AG04450 (cell line): ENCODE results near the gene SNAPC2. TPM values are rescaled to one million over a fixed set of nuclear protein-coding genes. Genes with fewer than 3 reads are reported as not detected.

Experiments
- CTCF ChIA-PET: fragments of 300-600, 350-600 bp; formaldehyde crosslinking; extraction: SDS; loops from one replicate; lab custom pipeline; 2022; ENCODE audit warnings: antibody characterized with exemption, inconsistent platforms; lab: Charles Lee
- POLR2A ChIA-PET: fragments of 350-600 bp; formaldehyde crosslinking; extraction: SDS; loops from one replicate; lab custom pipeline; 2021; ENCODE audit warnings: antibody characterized with exemption, inconsistent platforms; lab: Yijun Ruan, JAX
- DNase-seq: peaks from one replicate; pipeline ENCODE4 v3.0.0-alpha.2; 2011; ENCODE audit warnings: low read depth, low spot score
- H3K27ac ChIP-seq: one replicate; pipeline ENCODE4 v1.5.1; 2012; ENCODE audit warnings: low read depth, low read length, control low read depth
- H3K27me3 ChIP-seq: one replicate; pipeline ENCODE4 v1.6.0; 2012; ENCODE audit warnings: low read length; ENCODE audit not compliant: control insufficient read depth, insufficient read depth
- H3K4me3 ChIP-seq: 2 replicates; pipeline ENCODE4 v1.5.1; 2011; ENCODE audit warnings: mild to moderate bottlenecking, low read depth, low read length, control low read depth
- H3K9me3 ChIP-seq: 2 replicates; pipeline ENCODE4 v1.5.1; 2012; ENCODE audit warnings: low read length; ENCODE audit not compliant: control insufficient read depth, insufficient read depth
- CTCF ChIP-seq: IDR thresholded peaks from 2 replicates; pipeline ENCODE4 v1.5.1; 2011; ENCODE audit warnings: low read depth, low read length, control low read depth, inconsistent platforms
- polyA plus RNA-seq: library from polyadenylated mRNA; depleted of rRNA; stranded (reverse); fragments of >200 nt; gene quantifications from 2 replicates; pipeline ENCODE4 v1.2.3, GENCODE V29; 2011

SNAPC2 gene
- polyA plus RNA-seq, 1 experiment: 12.1 TPM

DNA sequence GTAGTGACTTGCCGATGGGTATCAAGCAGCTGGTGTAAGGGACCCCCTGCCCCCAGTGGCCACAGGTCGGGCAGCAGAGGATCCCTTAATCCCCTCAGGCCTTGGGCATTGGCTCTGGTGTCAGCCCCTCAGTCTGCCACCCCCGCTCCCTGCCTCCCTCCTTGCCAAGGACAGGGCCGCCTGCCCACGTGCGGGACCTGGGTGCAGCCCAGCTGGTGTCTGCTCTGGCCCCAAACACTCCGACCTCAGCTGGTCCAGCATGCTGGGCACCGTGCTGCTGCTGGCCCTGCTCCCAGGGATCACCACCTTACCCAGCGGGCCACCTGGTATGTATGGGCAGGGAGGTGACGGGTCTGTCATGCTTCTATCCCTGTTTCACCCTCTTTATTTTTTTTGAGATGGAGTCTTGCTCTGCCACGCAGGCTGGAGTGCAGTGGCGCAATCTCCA lies 5.5 kb upstream of the SNAPC2 start, which contains the start of gene TGFBR3L:
Gene TGFBR3L, plus strand, starts transcription at position 233 of the 448 bp plus-strand sequence.
- DNase-seq: no peak
- H3K27me3 ChIP-seq: peaks cover 7% of the 10 kb centered on the region
- no peak within 1 kb of the TSS for H3K27ac ChIP-seq
- H3K9me3 ChIP-seq: no peaks in the 10 kb centered on the region; the same call in 1 of the 2 replicates
- CTCF ChIA-PET: no interaction called here
- POLR2A ChIA-PET: interaction anchor here (3.9 kb wide), 1 partner anchor 11 kb away, joined by 16 read pairs; the partner anchor contains the start of gene MAP2K7
- H3K4me3 ChIP-seq: no peak within 1 kb of the TSS
- TF ChIP-seq CTCF: no peak

- Histone ChIP-seq H3K27me3 (peaks cover 7% of the 10 kb centered on the region), H3K9me3 (no peaks in the 10 kb centered on the region; the same call in 1 of the 2 replicates), H3K4me3 (peak overlapping the region; percentile 40), H3K27ac (no peak overlapping the region)
- no peak for DNase-seq
- no peak; the same call in 1 of the 2 replicates for TF ChIP-seq CTCF
- POLR2A ChIA-PET: interaction anchor here (0.6 to 3.9 kb wide), 3 partner anchors 12 to 22 kb away, joined by 6 to 16 read pairs (median 8); partner anchors contain the start of gene MAP2K7
- CTCF ChIA-PET: interaction anchor here (0.5 to 1.0 kb wide), 4 partner anchors 8 to 47 kb away, joined by 3 read pairs; no protein-coding TSS in a partner anchor
Measured at GRCh38 chr19:7915250-7916102, 4.7 kb upstream of the SNAPC2 start.

DNA sequence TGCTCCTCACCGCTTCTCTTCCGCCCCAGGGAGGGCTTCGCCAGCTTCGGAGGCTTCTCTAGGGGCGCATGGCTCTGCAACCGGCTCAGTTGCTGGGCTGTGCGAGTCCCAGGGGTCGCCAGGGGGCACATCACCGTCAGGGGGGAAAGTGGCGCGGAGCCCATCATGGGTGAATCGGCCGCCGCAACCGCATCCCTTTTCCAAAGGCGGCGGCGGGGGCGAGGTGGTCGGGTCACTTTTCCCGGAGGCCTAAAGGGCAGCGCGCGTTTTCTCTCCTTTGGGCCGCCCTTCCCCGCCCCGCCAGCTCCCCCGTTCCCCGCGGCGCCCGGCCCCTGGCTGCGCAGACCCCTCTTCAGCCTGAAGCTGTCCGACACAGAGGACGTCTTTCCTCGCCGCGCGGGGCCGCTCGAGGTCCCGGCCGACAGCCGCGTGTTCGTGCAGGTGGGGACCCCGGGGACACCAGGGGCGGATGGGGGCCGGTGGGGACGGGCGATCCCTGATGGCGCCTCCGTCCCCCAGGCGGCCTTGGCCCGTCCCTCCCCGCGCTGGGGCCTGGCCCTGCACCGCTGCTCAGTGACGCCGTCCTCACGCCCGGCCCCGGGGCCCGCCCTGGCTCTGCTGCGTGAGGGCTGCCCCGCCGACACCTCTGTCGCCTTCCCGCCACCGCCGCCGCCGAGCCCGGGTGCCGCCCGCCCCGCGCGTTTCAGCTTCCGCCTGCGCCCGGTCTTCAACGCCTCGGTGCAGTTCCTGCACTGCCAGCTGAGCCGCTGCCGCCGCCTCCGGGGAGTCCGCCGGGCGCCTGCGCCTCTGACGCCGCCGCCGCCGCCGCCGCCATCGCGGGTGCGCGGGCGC lies 3.8 kb upstream of the SNAPC2 start:
- no peak overlapping the region for H3K27ac ChIP-seq
- H3K9me3 ChIP-seq: no peaks in the 10 kb centered on the region; the same call in 1 of the 2 replicates
- POLR2A ChIA-PET: interaction anchor here (1.0 to 3.9 kb wide), 2 partner anchors 13 to 23 kb away, joined by 8 to 16 read pairs; partner anchors contain the start of gene MAP2K7
- TF ChIP-seq CTCF: no peak
- CTCF ChIA-PET: interaction anchor here (0.5 to 1.6 kb wide), 5 partner anchors 8 to 48 kb away, joined by 3 to 5 read pairs (median 3); no protein-coding TSS in a partner anchor
- H3K27me3 ChIP-seq: peaks cover 7% of the 10 kb centered on the region
- DNase-seq: no peak
- peak overlapping the region; percentile 40 for H3K4me3 ChIP-seq

DNA sequence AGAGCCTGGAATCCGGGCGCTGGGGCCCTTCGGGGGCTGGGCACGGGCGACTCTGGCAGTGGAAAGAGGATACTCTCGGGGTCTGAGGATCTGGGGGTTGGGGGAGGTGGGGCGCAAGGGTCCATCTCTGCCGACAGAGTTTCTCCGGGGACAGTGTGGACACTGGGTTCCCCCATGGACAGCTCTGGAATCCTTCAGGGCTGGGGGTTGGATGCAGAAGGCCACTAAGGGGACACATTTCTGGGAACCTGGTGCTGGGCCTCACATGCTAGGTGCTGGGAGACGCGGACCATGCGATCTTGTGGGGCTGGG lies 3.2 kb upstream of the SNAPC2 start:
- ChIA-PET CTCF (interaction anchor here (1.0 to 3.0 kb wide), 3 partner anchors 8 to 86 kb away, joined by 3 to 12 read pairs (median 5); no protein-coding TSS in a partner anchor), POLR2A (interaction anchor here (1.1 to 3.9 kb wide), 2 partner anchors 11 to 13 kb away, joined by 4 to 16 read pairs; partner anchors contain the start of gene MAP2K7)
- Histone ChIP-seq H3K27ac (no peak overlapping the region), H3K9me3 (no peaks in the 10 kb centered on the region; the same call in 1 of the 2 replicates), H3K27me3 (peaks cover 7% of the 10 kb centered on the region), H3K4me3 (peak overlapping the region; percentile 43)
- TF ChIP-seq CTCF: no peak
- DNase-seq: no peak
